HEK293T (cell line): ENCODE measurements around the gene KLF1.

Experiments
- ARNT ChIP-seq: fragments of 450-650 bp; IDR thresholded peaks from 2 replicates; pipeline ENCODE4 v1.6.1; 2017; ENCODE audit warnings: mild to moderate bottlenecking
- BHLHE40 ChIP-seq: fragments of 450-650 bp; IDR thresholded peaks from 2 replicates; pipeline ENCODE4 v1.6.1; 2016; ENCODE audit warnings: mild to moderate bottlenecking, moderate library complexity, borderline replicate concordance
- ELF4 ChIP-seq: fragments of 450-650 bp; IDR thresholded peaks from 2 replicates; pipeline ENCODE4 v1.6.1; 2017; ENCODE audit warnings: antibody characterized with exemption
- FOXM1 ChIP-seq: fragments of 450-650 bp; IDR thresholded peaks from 2 replicates; pipeline ENCODE4 v1.6.1; 2017; ENCODE audit warnings: mild to moderate bottlenecking, borderline replicate concordance
- HDGF ChIP-seq: fragments of 450-650 bp; IDR thresholded peaks from 2 replicates; pipeline ENCODE4 v1.6.1; 2017; ENCODE audit warnings: antibody characterized with exemption, borderline replicate concordance

- TF ChIP-seq ELF4 (no peak), ARNT (no peak), FOXM1 (no peak), HDGF (no peak), BHLHE40 (no peak)
Measured at GRCh38 chr19:12885749-12886650, 1.0 kb downstream of the KLF1 start.
